MCF 10A (cell line): ENCODE results near the gene KASH5. TPM values are rescaled to one million over a fixed set of nuclear protein-coding genes. Genes with fewer than 3 reads are reported as not detected.

Source experiments
- BruUV-seq: library from RNA; stranded (reverse); fragments of 400-500 nt; replicated peaks from 2 replicates; lab custom pipeline; 2021; lab: Mats Ljungman, UMichigan
- CTCF ChIA-PET: fragments of 300-600 bp; sonication (Branson Sonifier 250); formaldehyde crosslinking; extraction: SDS; loops from one replicate; lab custom pipeline; 2021; ENCODE audit warnings: antibody characterized with exemption, inconsistent platforms; lab: Yijun Ruan, JAX
- POLR2A ChIA-PET: fragments of 300-600, 350-650 bp; sonication (Branson Sonifier 250); formaldehyde crosslinking; extraction: SDS; loops from one replicate; lab custom pipeline; 2020; ENCODE audit warnings: antibody characterized with exemption, inconsistent platforms; lab: Yijun Ruan, JAX
- DNase-seq: peaks from one replicate; pipeline ENCODE4 v3.0.0-alpha.2; 2018; ENCODE audit not compliant: unreplicated experiment
- H3K27ac Mint-ChIP-seq: one replicate; pipeline ENCODE4 v1.8.0; 2022; ENCODE audit warnings: mild to moderate bottlenecking, low read depth, mixed read lengths; ENCODE audit not compliant: unreplicated experiment
- H3K27me3 Mint-ChIP-seq: one replicate; pipeline ENCODE4 v1.8.0; 2022; ENCODE audit warnings: mixed read lengths; ENCODE audit not compliant: insufficient read depth, unreplicated experiment
- H3K36me3 Mint-ChIP-seq: one replicate; pipeline ENCODE4 v1.8.0; 2022; ENCODE audit warnings: mild to moderate bottlenecking, moderate library complexity, mixed read lengths; ENCODE audit not compliant: insufficient read depth, unreplicated experiment
- H3K4me1 Mint-ChIP-seq: one replicate; pipeline ENCODE4 v1.8.0; 2022; ENCODE audit warnings: mixed read lengths; ENCODE audit not compliant: insufficient read depth, unreplicated experiment
- H3K4me3 Mint-ChIP-seq: one replicate; pipeline ENCODE4 v1.8.0; 2022; ENCODE audit warnings: mild to moderate bottlenecking, moderate library complexity, mixed read lengths; ENCODE audit not compliant: unreplicated experiment
- H3K9me3 Mint-ChIP-seq: one replicate; pipeline ENCODE4 v1.8.0; 2022; ENCODE audit warnings: mixed read lengths; ENCODE audit not compliant: unreplicated experiment
- CTCF ChIP-seq: fragments of 200-600 bp; IDR thresholded peaks from one replicate; pipeline ENCODE4 v1.8.0; 2022; ENCODE audit warnings: antibody characterized with exemption, mild to moderate bottlenecking; ENCODE audit not compliant: unreplicated experiment
- intact Hi-C: fragments of 100-400 bp; cut with micrococcal nuclease; formaldehyde crosslinking; loops from 2 replicates; pipeline ENCODE4 v1.14.1; 2022
- total RNA-seq: library from RNA; stranded (reverse); gene quantifications from 2 replicates; pipeline ENCODE4 v1.2.3, GENCODE V29; 2022

KASH5 gene
- total RNA-seq, 1 experiment from 2014 or later = not detected

GRCh38 chr19:49425178-49425577, 37.1 kb downstream of the KASH5 start, which contains the start of gene GFY:
Gene GFY (plus strand): TSS chr19:49425388. CDS start chr19:49426431, 1,043 bp downstream.
- H3K27ac Mint-ChIP-seq = no peak within 1 kb of the TSS
- H3K4me1 Mint-ChIP-seq = peaks cover 22% of the 10 kb centered on the region
- ChIA-PET CTCF (interaction anchor here (1.0 to 2.6 kb wide), 4 partner anchors 15 to 33 kb away, joined by 3 to 10 read pairs (median 3); no protein-coding TSS in a partner anchor), POLR2A (no interaction called here)
- TF ChIP-seq CTCF = no peak
- H3K9me3 Mint-ChIP-seq = no peaks in the 10 kb centered on the region
- BruUV-seq = no TSS peak
- no peaks in the 10 kb centered on the region for H3K36me3 Mint-ChIP-seq
- peaks cover 89% of the 10 kb centered on the region for H3K27me3 Mint-ChIP-seq
- no peak within 1 kb of the TSS for H3K4me3 Mint-ChIP-seq
- DNase-seq = no peak
- intact Hi-C loops = no loop called here

GRCh38 chr19:49425922-49426592, 38.0 kb downstream of the KASH5 start:
- ChIA-PET POLR2A (no interaction called here), CTCF (interaction anchor here (0.5 to 2.6 kb wide), 4 partner anchors 18 to 34 kb away, joined by 3 to 10 read pairs (median 3); no protein-coding TSS in a partner anchor)
- peaks cover 16% of the 10 kb centered on the region for H3K4me1 Mint-ChIP-seq
- no peak overlapping the region for H3K4me3 Mint-ChIP-seq
- no peak for DNase-seq
- H3K36me3 Mint-ChIP-seq = no peaks in the 10 kb centered on the region
- BruUV-seq = no TSS peak
- no peaks in the 10 kb centered on the region for H3K9me3 Mint-ChIP-seq
- TF ChIP-seq CTCF = no peak
- intact Hi-C loops = no loop called here
- H3K27ac Mint-ChIP-seq = no peak overlapping the region
- peaks cover 89% of the 10 kb centered on the region for H3K27me3 Mint-ChIP-seq

GRCh38 chr19:49427339-49427738, 39.3 kb downstream of the KASH5 start:
- CTCF ChIA-PET = interaction anchor here (0.7 to 1.1 kb wide), 3 partner anchors 16 to 69 kb away, joined by 3 to 4 read pairs (median 3); no protein-coding TSS in a partner anchor
- H3K27ac Mint-ChIP-seq = no peak overlapping the region
- POLR2A ChIA-PET = interaction anchor here (1.1 kb wide), 1 partner anchor 45 kb away, joined by 3 read pairs; no protein-coding TSS in a partner anchor
- H3K27me3 Mint-ChIP-seq = peaks cover 77% of the 10 kb centered on the region
- H3K4me3 Mint-ChIP-seq = no peak overlapping the region
- intact Hi-C loops = no loop called here
- H3K36me3 Mint-ChIP-seq = no peaks in the 10 kb centered on the region
- DNase-seq = no peak
- peaks cover 6% of the 10 kb centered on the region for H3K4me1 Mint-ChIP-seq
- BruUV-seq = no TSS peak
- no peaks in the 10 kb centered on the region for H3K9me3 Mint-ChIP-seq
- no peak for TF ChIP-seq CTCF

- Mint-ChIP-seq H3K27ac (no peak overlapping the region), H3K27me3 (peaks cover 71% of the 10 kb centered on the region), H3K4me1 (peaks cover 6% of the 10 kb centered on the region), H3K9me3 (no peaks in the 10 kb centered on the region), H3K4me3 (no peak overlapping the region), H3K36me3 (no peaks in the 10 kb centered on the region)
- ChIA-PET CTCF (interaction anchor here (0.7 to 1.0 kb wide), 2 partner anchors 49 to 69 kb away, joined by 3 to 4 read pairs; no protein-coding TSS in a partner anchor), POLR2A (interaction anchor here (1.1 kb wide), 1 partner anchor 46 kb away, joined by 3 read pairs; no protein-coding TSS in a partner anchor)
- intact Hi-C loops = no loop called here
- no peak for DNase-seq
- BruUV-seq = no TSS peak
- TF ChIP-seq CTCF = no peak
Measured at GRCh38 chr19:49427855-49428546, 40.0 kb downstream of the KASH5 start.
